Gastrocnemius medialis (tissue), 4 donors: ENCODE data around the gene JPH2.

ENCODE experiments used
- POLR2A ChIP-seq, 2 donors: fragments of 450-650 bp; IDR thresholded peaks; one replicate each; pipeline ENCODE4 v1.6.1; 2017; ENCODE audit warnings: antibody characterized with exemption in 2 of 2, mild to moderate bottlenecking in 2 of 2, moderate library complexity in 2 of 2
- TF ChIP-seq, protein P1 (sequence below), 5 experiments: fragments of 450-650 bp in 3 of 5; fragments of 200-600 bp in 2 of 5; sonication (generic) in 2 of 5; IDR thresholded peaks in 4 of 5; conservative IDR thresholded peaks in 1 of 5; 1 replicate in 4 of 5; 2 replicates in 1 of 5; pipeline ENCODE4 v1.5.1; 2016 to 2019; ENCODE audit warnings: antibody characterized with exemption in 5 of 5, mild to moderate bottlenecking in 3 of 5, moderate library complexity in 3 of 5

DNA sequence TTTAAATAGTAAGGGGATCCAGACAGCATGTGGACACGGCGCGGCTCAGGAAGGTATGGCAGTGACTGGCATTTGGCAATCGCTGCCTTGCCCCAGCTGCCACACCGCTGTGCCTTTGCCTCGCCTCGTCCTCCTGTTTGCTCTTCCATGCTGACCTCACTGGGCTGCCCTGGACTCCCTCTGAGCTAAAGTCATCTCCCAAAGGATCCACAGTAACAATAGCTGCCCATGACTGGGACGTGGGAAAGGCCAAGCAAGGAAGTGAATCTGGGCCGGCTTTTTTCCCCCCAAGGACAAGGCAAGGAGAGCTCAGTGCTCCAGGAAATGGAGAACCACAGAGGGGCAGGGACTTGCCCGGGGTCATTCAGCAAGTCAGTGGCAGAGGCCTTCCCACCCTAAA lies 48.1 kb downstream of the JPH2 start:
- TF ChIP-seq, protein P1, sequence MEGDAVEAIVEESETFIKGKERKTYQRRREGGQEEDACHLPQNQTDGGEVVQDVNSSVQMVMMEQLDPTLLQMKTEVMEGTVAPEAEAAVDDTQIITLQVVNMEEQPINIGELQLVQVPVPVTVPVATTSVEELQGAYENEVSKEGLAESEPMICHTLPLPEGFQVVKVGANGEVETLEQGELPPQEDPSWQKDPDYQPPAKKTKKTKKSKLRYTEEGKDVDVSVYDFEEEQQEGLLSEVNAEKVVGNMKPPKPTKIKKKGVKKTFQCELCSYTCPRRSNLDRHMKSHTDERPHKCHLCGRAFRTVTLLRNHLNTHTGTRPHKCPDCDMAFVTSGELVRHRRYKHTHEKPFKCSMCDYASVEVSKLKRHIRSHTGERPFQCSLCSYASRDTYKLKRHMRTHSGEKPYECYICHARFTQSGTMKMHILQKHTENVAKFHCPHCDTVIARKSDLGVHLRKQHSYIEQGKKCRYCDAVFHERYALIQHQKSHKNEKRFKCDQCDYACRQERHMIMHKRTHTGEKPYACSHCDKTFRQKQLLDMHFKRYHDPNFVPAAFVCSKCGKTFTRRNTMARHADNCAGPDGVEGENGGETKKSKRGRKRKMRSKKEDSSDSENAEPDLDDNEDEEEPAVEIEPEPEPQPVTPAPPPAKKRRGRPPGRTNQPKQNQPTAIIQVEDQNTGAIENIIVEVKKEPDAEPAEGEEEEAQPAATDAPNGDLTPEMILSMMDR (IDR thresholded peaks at IDR 0.05 in 4 of 5, conservative IDR thresholded peaks at IDR 0.05 in 1 of 5): peak in 1 of 5 experiments; percentile 19
- TF ChIP-seq POLR2A (IDR thresholded peaks at IDR 0.05): no peak
